B cell (primary cell): Measurements from ENCODE around the gene INTU. TPM values are rescaled to one million over a fixed set of nuclear protein-coding genes. Genes with fewer than 3 reads are reported as not detected.

Experiments used
- ATAC-seq: fragments of 200-7000 bp; cut with Tn5 transposase; one replicate; pipeline ENCODE4 v1.10.0; 2021; ENCODE audit warnings: low read depth, mild to moderate bottlenecking, moderate number of reproducible peaks, moderate library complexity
- CTCF ChIA-PET: fragments of 350-600 bp; sonication (Branson Sonifier 250); formaldehyde crosslinking; loops from one replicate; lab custom pipeline; 2021; ENCODE audit warnings: antibody characterized with exemption, inconsistent platforms; lab: Charles Lee
- POLR2A ChIA-PET: fragments of 350-600 bp; sonication (Branson Sonifier 250); formaldehyde crosslinking; loops from one replicate; lab custom pipeline; 2021; ENCODE audit warnings: antibody characterized with exemption; lab: Charles Lee
- DNase-seq: peaks from one replicate; pipeline ENCODE4 v3.0.0; 2013
- H2AFZ ChIP-seq: 2 replicates; pipeline ENCODE4 v1.6.1; 2012; ENCODE audit warnings: mild to moderate bottlenecking, low read depth, low read length; ENCODE audit not compliant: insufficient read depth, poor library complexity, severe bottlenecking
- H3K27ac ChIP-seq, 2 donors: 1 replicate in 1 of 2; 2 replicates in 1 of 2; pipeline ENCODE4 v1.5.1; 2012 to 2013; ENCODE audit warnings: low read length in 2 of 2, mild to moderate bottlenecking in 2 of 2, moderate library complexity in 1 of 2
- H3K27me3 ChIP-seq, 4 experiments: fragments of 200-600 bp in 1 of 4; sonication (generic) in 1 of 4; replicated peaks in 1 of 4; 1 replicate in 2 of 4; 2 replicates in 2 of 4; pipeline versions ENCODE4 v1.6.1 to v1.7.0; 2013 to 2016; ENCODE audit warnings: low read length in 3 of 4, mild to moderate bottlenecking in 2 of 4, mixed read lengths in 1 of 4, moderate library complexity in 1 of 4; ENCODE audit not compliant: insufficient read depth in 4 of 4, control insufficient read depth in 3 of 4; ENCODE audit errors: control extremely low read depth in 1 of 4
- H3K36me3 ChIP-seq, 2 experiments: replicated peaks in 1 of 2; 1 replicate in 1 of 2; 2 replicates in 1 of 2; pipeline versions ENCODE4 v1.6.1 to v1.7.1; 2013; ENCODE audit warnings: low read length in 1 of 2; ENCODE audit not compliant: insufficient read depth in 2 of 2, control insufficient read depth in 1 of 2; ENCODE audit errors: control extremely low read depth in 1 of 2, extremely low read depth in 1 of 2
- H3K4me1 ChIP-seq, 2 donors: fragments of 200-600 bp in 1 of 2; sonication (generic) in 1 of 2; 1 replicate in 1 of 2; 2 replicates in 1 of 2; pipeline versions ENCODE4 v1.5.1 to v1.6.1; 2013 to 2017; ENCODE audit warnings: low read length in 2 of 2; ENCODE audit not compliant: control insufficient read depth in 2 of 2, insufficient read depth in 2 of 2
- H3K4me2 ChIP-seq: replicated peaks from 2 replicates; pipeline ENCODE3; 2012; ENCODE audit warnings: mild to moderate bottlenecking, low read depth, low read length; ENCODE audit not compliant: poor library complexity, severe bottlenecking
- H3K4me3 ChIP-seq, 5 experiments: fragments of 200-600 bp in 1 of 5; sonication (generic) in 1 of 5; 1 replicate in 3 of 5; 2 replicates in 2 of 5; pipeline versions ENCODE4 v1.5.1 to v1.7.0; 2011 to 2016; ENCODE audit warnings: low read length in 4 of 5, mild to moderate bottlenecking in 4 of 5, low read depth in 2 of 5, control low read depth in 1 of 5, moderate library complexity in 1 of 5; ENCODE audit not compliant: insufficient read depth in 1 of 5; ENCODE audit errors: control extremely low read depth in 1 of 5, extremely low read depth in 1 of 5
- H3K79me2 ChIP-seq: fragments of 200-600 bp; sonication (generic); one replicate; pipeline ENCODE4 v1.6.0; 2016; ENCODE audit warnings: low read length; ENCODE audit not compliant: control insufficient read depth, insufficient read depth
- H3K9ac ChIP-seq: fragments of 200-600 bp; sonication (generic); 2 replicates; pipeline ENCODE4 v1.6.1; 2017; ENCODE audit warnings: mild to moderate bottlenecking, low read length, moderate library complexity
- H3K9me3 ChIP-seq, 3 donors: one replicate each; pipeline versions ENCODE4 v1.6.1 to v1.7.1; 2013; ENCODE audit warnings: low read length in 2 of 3; ENCODE audit not compliant: control insufficient read depth in 2 of 3, insufficient read depth in 1 of 3; ENCODE audit errors: control extremely low read depth in 1 of 3
- H4K20me1 ChIP-seq: 2 replicates; pipeline ENCODE4 v1.6.0; 2012; ENCODE audit warnings: mild to moderate bottlenecking, low read length; ENCODE audit not compliant: insufficient read depth, control insufficient read depth, poor library complexity, severe bottlenecking
- H3K27ac Mint-ChIP-seq: one replicate; pipeline ENCODE4 v1.8.0; 2021; ENCODE audit warnings: mixed read lengths
- H3K27me3 Mint-ChIP-seq: one replicate; pipeline ENCODE4 v1.8.0; 2021; ENCODE audit warnings: mixed read lengths
- H3K4me1 Mint-ChIP-seq: one replicate; pipeline ENCODE4 v1.8.0; 2021; ENCODE audit warnings: mixed read lengths
- H3K4me3 Mint-ChIP-seq: one replicate; pipeline ENCODE4 v1.8.0; 2021; ENCODE audit warnings: mixed read lengths
- H3K9me3 Mint-ChIP-seq: one replicate; pipeline ENCODE4 v1.8.0; 2022; ENCODE audit warnings: mixed read lengths; ENCODE audit not compliant: insufficient read depth
- CTCF ChIP-seq: fragments of 200-600 bp; IDR thresholded peaks from one replicate; pipeline ENCODE4 v1.8.0; 2022; ENCODE audit warnings: antibody characterized with exemption, mild to moderate bottlenecking
- EZH2 ChIP-seq: IDR thresholded peaks from 2 replicates; pipeline ENCODE4 v1.6.1; 2012; ENCODE audit warnings: borderline replicate concordance, low read depth, mild to moderate bottlenecking, moderate library complexity, low read length; ENCODE audit not compliant: insufficient read depth, poor library complexity, severe bottlenecking
- WGBS: methylation state at CpG from one replicate; pipeline ENCODE4 v1.1.5; 2013; ENCODE audit warnings: missing lambda C conversion rate; ENCODE audit not compliant: insufficient coverage; 5-methylcytosine and 5-hydroxymethylcytosine counted together
- intact Hi-C: fragments of 100-400 bp; cut with micrococcal nuclease; formaldehyde crosslinking; loops from one replicate; pipeline ENCODE4 v1.10.0; 2022
- polyA plus RNA-seq: library from polyadenylated mRNA; depleted of rRNA; stranded (reverse); fragments of >200 nt; gene quantifications from 2 replicates; pipeline ENCODE4 v1.2.3, GENCODE V29; 2012
- total RNA-seq, 2 donors: library from RNA; stranded (reverse); fragments of 120-200 nt in 1 of 2; gene quantifications; 1 replicate in 1 of 2; 2 replicates in 1 of 2; pipeline versions ENCODE4 v1.2.3 to v1.2.4, GENCODE V29; 2013 to 2022

The INTU gene
- total and polyA plus RNA-seq, 2 donors (not counting 1 experiment from before 2014, with no cell fraction given): not detected

GRCh38 chr4:127731406-127731805 lies 98.6 kb downstream of the INTU start:
- H3K9ac ChIP-seq: no peak overlapping the region
- WGBS: 96% methylated on average over 17 of the region's 19 CpGs
- Mint-ChIP-seq H3K4me3 (no peak overlapping the region), H3K4me1 (no peaks in the 10 kb centered on the region), H3K9me3 (no peaks in the 10 kb centered on the region), H3K27me3 (peaks cover 10% of the 10 kb centered on the region), H3K27ac (no peak overlapping the region)
- H3K27me3 ChIP-seq: no peaks in the 10 kb centered on the region
- ATAC-seq: no peak
- H3K27ac ChIP-seq: no peak overlapping the region
- no peaks in the 10 kb centered on the region for H3K4me1 ChIP-seq
- no peak for DNase-seq
- H4K20me1 ChIP-seq: no peaks in the 10 kb centered on the region
- TF ChIP-seq EZH2: no peak
- TF ChIP-seq CTCF: no peak
- H3K4me2 ChIP-seq: no peak overlapping the region
- no peak overlapping the region for H3K4me3 ChIP-seq
- intact Hi-C loops: no loop called here
- POLR2A ChIA-PET: no interaction called here
- peaks cover 0 to 11% (median 0%) of the 10 kb centered on the region in 3 donors for H3K9me3 ChIP-seq
- H3K79me2 ChIP-seq: no peaks in the 10 kb centered on the region
- no peak overlapping the region for H2AFZ ChIP-seq
- no peaks in the 10 kb centered on the region for H3K36me3 ChIP-seq
- CTCF ChIA-PET: interaction anchor here (1.0 kb wide), 1 partner anchor 15 kb away, joined by 3 read pairs; no protein-coding TSS in a partner anchor

GRCh38 chr4:127732623-127733328 lies 100.0 kb downstream of the INTU start:
- Histone ChIP-seq H3K79me2 (no peaks in the 10 kb centered on the region), H2AFZ (no peak overlapping the region), H3K9me3 (peaks cover 0 to 11% (median 0%) of the 10 kb centered on the region in 3 donors), H3K27me3 (no peaks in the 10 kb centered on the region), H3K27ac (no peak overlapping the region), H3K4me2 (no peak overlapping the region), H3K4me3 (no peak overlapping the region), H3K4me1 (no peaks in the 10 kb centered on the region), H3K36me3 (no peaks in the 10 kb centered on the region), H3K9ac (no peak overlapping the region), H4K20me1 (no peaks in the 10 kb centered on the region)
- Mint-ChIP-seq H3K27ac (no peak overlapping the region), H3K4me1 (no peaks in the 10 kb centered on the region), H3K9me3 (no peaks in the 10 kb centered on the region), H3K27me3 (peaks cover 10% of the 10 kb centered on the region), H3K4me3 (no peak overlapping the region)
- TF ChIP-seq EZH2 (no peak), CTCF (peak; percentile 9)
- intact Hi-C loops: loop anchor here (1.0 kb wide), 1 partner anchor 126 kb away; no protein-coding TSS in a partner anchor
- CTCF ChIA-PET: interaction anchor here (1.2 kb wide), 1 partner anchor 128 kb away, joined by 4 read pairs; no protein-coding TSS in a partner anchor
- DNase-seq (peak; percentile 8), ATAC-seq (no peak)
- POLR2A ChIA-PET: no interaction called here
- WGBS: no CpG with 5 or more reads among the region's 8 CpGs
